SJCRH30 (cell line): ENCODE measurements around the gene DYNC1LI1. TPM values are rescaled to one million over a fixed set of nuclear protein-coding genes. Genes with fewer than 3 reads are reported as not detected.
"Not testable (repeated sequence)": the region's sequence is repeated elsewhere in the genome, so short reads cannot be mapped to it uniquely, and the experiment has no call there.

Experiments
- DNase-seq, 2 experiments: peaks; one replicate each; pipeline ENCODE4 v3.0.0-alpha.2; 2015 to 2020
- H3K27ac ChIP-seq: fragments of 250-450 bp; sonication (Bioruptor Pico); 2 replicates; pipeline ENCODE4 v1.5.1; 2020; ENCODE audit warnings: mild to moderate bottlenecking, moderate library complexity
- H3K27me3 ChIP-seq: fragments of 250-450 bp; sonication (Bioruptor Pico); 2 replicates; pipeline ENCODE4 v1.5.1; 2020; ENCODE audit warnings: mild to moderate bottlenecking, moderate library complexity
- H3K36me3 ChIP-seq: fragments of 250-450 bp; sonication (Bioruptor Pico); 2 replicates; pipeline ENCODE4 v1.5.1; 2020; ENCODE audit warnings: mild to moderate bottlenecking, moderate library complexity
- H3K4me1 ChIP-seq: fragments of 250-450 bp; sonication (Bioruptor Pico); 2 replicates; pipeline ENCODE4 v1.5.1; 2020; ENCODE audit warnings: mild to moderate bottlenecking, moderate library complexity
- H3K4me3 ChIP-seq: fragments of 250-450 bp; sonication (Bioruptor Pico); 2 replicates; pipeline ENCODE4 v1.5.1; 2020; ENCODE audit warnings: mild to moderate bottlenecking, moderate library complexity
- H3K9me3 ChIP-seq: fragments of 250-450 bp; sonication (Bioruptor Pico); replicated peaks from 2 replicates; pipeline ENCODE4 v1.5.1; 2020; ENCODE audit warnings: mild to moderate bottlenecking, moderate library complexity
- total RNA-seq: library from RNA; depleted of rRNA; stranded (reverse); fragments of >200 nt; shearing (Covaris generic); gene quantifications from 2 replicates; pipeline ENCODE4 v1.2.3, GENCODE V29; 2014

DYNC1LI1 gene
- total RNA-seq, 1 experiment from 2014 or later, result 25.3 TPM

- H3K36me3 ChIP-seq, result no peaks in the 10 kb centered on the region
- no peaks in the 10 kb centered on the region for H3K4me1 ChIP-seq
- no peak overlapping the region for H3K27ac ChIP-seq
- H3K4me3 ChIP-seq, result no peak overlapping the region
- no peaks in the 10 kb centered on the region for H3K27me3 ChIP-seq
- H3K9me3 ChIP-seq, result no peaks in the 10 kb centered on the region
- DNase-seq, result no peak
Measured at GRCh38 chr3:32595323-32595722, 24.7 kb upstream of the DYNC1LI1 start.

GRCh38 chr3:32593903-32594525 lies 23.4 kb upstream of the DYNC1LI1 start:
- Histone ChIP-seq H3K27ac (no peak overlapping the region), H3K4me1 (no peaks in the 10 kb centered on the region), H3K9me3 (no peaks in the 10 kb centered on the region), H3K4me3 (no peak overlapping the region), H3K27me3 (no peaks in the 10 kb centered on the region), H3K36me3 (no peaks in the 10 kb centered on the region)
- DNase-seq, result no peak

DNA sequence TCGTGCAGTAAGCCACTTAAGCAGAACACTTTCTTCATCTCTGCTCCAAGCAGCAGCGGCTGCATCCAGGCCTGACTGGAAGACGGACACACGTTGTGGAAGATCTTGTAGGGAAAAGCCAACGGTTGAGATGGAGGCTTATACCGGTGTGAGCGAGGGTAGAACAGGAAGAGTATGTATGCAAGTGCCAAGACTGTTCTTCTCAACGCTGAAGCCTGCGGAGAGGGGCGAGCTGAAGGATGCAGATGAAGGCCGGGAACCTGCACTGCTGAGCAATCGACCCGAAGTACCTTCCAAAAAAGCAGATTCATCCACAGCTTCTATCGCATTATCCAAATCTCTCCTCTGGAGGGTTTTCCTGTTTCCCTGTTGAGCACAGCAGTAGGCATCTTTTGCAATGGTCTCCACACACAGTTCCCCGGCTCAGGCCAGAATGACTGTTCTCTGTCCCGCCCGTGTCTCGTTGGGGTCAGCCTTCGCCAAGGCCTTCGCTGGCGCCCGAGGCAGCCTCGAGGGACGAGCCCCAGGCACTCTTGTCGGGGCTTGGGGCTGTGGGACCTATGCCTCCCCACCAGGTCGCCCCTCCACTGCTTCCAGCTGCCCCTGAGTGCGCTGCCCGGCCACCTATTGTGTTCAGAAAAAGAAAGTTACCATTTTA lies 22.2 kb upstream of the DYNC1LI1 start:
- H3K36me3 ChIP-seq, result no peaks in the 10 kb centered on the region
- H3K4me3 ChIP-seq, result no peak overlapping the region
- H3K4me1 ChIP-seq, result no peaks in the 10 kb centered on the region
- H3K27me3 ChIP-seq, result no peaks in the 10 kb centered on the region
- DNase-seq, result no peak
- H3K27ac ChIP-seq, result no peak overlapping the region
- H3K9me3 ChIP-seq, result no peaks in the 10 kb centered on the region

DNA sequence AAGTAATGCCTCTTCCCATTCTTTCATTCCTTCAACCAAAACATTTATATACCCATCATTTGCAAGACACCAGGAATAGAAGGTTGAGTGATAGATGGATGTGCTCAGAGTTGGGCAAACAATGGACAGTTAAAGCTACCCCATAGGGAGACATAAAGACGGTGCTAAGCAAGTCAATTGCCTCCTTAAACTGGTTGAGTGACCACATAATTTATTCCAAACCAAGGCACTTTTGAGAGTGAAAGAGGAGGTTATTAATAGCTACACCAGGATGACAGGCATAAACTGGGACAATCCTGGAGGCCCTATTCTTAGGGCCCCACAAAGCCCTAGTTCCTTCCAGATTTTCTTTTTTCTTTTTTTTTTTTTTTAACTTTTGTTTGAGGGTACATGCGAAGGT lies 21.4 kb upstream of the DYNC1LI1 start:
- Histone ChIP-seq H3K4me1 (no peaks in the 10 kb centered on the region), H3K9me3 (no peaks in the 10 kb centered on the region), H3K27me3 (no peaks in the 10 kb centered on the region), H3K36me3 (no peaks in the 10 kb centered on the region), H3K27ac (no peak overlapping the region), H3K4me3 (no peak overlapping the region)
- DNase-seq, result no peak

DNA sequence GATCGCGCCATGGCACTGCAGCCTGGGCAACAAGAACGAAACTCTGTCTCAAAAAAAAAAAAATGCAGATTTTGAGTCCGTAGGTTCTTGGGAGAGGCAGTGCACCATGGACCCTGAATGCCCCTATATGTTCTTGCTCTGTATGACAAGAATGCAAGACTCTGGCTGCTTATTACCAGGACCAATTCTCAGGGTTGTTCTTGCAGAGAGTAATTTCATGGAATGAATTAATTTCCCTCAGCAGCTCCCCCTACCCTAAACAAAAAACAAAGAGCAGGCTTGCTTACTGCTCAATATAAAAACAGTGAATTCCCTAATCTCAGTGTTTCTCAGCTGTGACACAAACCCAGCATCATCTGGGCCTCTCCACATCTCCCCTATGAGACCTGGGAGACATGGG lies 20.5 kb upstream of the DYNC1LI1 start:
- no peaks in the 10 kb centered on the region for H3K36me3 ChIP-seq
- H3K27me3 ChIP-seq, result no peaks in the 10 kb centered on the region
- no peaks in the 10 kb centered on the region for H3K9me3 ChIP-seq
- no peak overlapping the region for H3K4me3 ChIP-seq
- no peaks in the 10 kb centered on the region for H3K4me1 ChIP-seq
- no peak overlapping the region for H3K27ac ChIP-seq
- DNase-seq, result no peak

DNA sequence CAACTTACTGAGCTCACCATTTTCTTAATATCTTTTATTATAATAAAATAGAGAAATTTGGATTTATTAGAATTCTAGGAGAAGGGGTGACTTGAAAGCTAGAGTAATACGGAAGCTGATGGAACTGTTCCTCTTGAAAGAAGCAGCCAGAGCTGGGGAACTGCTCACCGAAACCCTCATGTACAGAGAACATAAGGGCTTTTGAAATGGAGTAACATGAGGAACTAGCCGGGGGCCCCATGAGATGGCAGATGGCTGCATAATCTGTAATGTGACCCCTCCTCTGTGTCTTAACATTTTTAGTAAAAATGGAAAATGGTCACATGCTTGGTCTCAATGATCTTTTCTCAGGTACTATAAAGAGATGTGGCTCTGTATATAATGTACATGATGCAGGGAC lies 15.7 kb upstream of the DYNC1LI1 start:
- Histone ChIP-seq H3K4me3 (no peak overlapping the region), H3K27me3 (no peaks in the 10 kb centered on the region), H3K4me1 (no peaks in the 10 kb centered on the region), H3K36me3 (no peaks in the 10 kb centered on the region), H3K9me3 (no peaks in the 10 kb centered on the region), H3K27ac (no peak overlapping the region)
- DNase-seq, result peak in 1 of 2 experiments; percentile 40

DNA sequence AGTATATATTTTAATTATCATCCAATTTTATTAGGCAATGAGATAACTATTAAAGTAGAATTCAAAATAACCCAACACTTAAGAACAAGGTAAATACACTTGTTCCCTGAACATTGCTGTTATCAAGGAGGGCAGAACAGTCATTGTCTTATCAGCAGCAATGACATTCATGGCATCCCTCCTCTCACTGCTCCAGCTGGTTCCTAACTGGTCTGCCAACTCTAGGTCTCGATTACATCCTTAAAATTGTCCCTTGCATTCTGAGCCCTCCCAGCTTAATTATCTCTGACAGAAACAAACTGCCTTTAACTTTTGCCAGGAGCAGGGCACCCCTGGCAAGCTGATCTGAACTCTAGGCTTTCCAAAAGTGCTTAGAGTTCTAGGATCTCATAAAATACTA lies 14.0 kb upstream of the DYNC1LI1 start:
- H3K9me3 ChIP-seq, result no peaks in the 10 kb centered on the region
- H3K27me3 ChIP-seq, result no peaks in the 10 kb centered on the region
- H3K4me3 ChIP-seq, result no peak overlapping the region
- H3K4me1 ChIP-seq, result no peaks in the 10 kb centered on the region
- no peaks in the 10 kb centered on the region for H3K36me3 ChIP-seq
- no peak overlapping the region for H3K27ac ChIP-seq
- DNase-seq, result no peak

DNA sequence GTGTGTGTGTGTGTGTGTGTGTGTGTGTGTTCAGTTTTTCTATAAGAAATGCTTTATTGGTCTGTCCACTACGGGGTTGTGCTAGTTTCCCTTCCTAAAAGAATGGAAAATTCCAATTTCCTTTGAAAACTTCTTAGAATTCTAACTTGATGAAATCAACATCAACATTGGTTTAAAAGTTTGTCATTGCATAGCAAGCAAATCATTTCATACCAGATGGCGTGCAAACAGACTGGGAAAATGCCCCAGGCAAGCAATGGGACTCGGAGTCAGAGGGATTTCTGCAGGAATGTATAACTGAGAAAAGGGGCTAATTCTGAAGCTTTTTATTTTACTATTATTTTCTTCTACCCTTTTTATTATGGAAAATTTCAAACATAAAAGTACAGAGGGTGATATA lies 13.1 kb upstream of the DYNC1LI1 start:
- Histone ChIP-seq H3K4me1 (no peaks in the 10 kb centered on the region), H3K27ac (no peak overlapping the region), H3K4me3 (no peak overlapping the region), H3K9me3 (no peaks in the 10 kb centered on the region), H3K27me3 (no peaks in the 10 kb centered on the region), H3K36me3 (no peaks in the 10 kb centered on the region)
- no peak for DNase-seq

DNA sequence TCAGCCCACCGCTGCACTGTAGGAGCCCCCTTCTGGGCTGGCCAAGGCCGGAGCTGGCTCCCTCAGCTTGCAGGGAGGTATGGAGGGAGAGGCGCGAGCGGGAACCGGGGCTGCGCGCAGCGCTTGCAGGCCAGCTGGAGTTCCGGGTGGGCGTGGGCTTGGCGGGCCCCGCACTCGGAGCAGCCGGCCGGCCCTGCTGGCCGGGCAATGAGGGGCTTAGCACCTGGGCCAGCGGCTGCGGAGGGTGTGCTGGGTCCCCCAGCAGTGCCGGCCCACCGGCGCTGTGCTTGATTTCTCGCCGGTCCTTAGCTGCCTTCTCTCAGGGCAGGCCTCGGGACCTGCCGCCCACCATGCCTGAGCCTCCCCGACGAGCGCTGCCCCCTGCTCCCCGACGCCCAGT lies 8.0 kb upstream of the DYNC1LI1 start:
- H3K4me3 ChIP-seq, H3K27me3 ChIP-seq, DNase-seq, H3K27ac ChIP-seq, H3K36me3 ChIP-seq, H3K4me1 ChIP-seq, H3K9me3 ChIP-seq: not testable (repeated sequence)

GRCh38 chr3:32577581-32578556 lies 7.2 kb upstream of the DYNC1LI1 start:
- no peaks in the 10 kb centered on the region for H3K27me3 ChIP-seq
- H3K36me3 ChIP-seq, result no peaks in the 10 kb centered on the region
- no peaks in the 10 kb centered on the region for H3K9me3 ChIP-seq
- H3K4me1 ChIP-seq, result no peaks in the 10 kb centered on the region
- DNase-seq, result peak in 1 of 2 experiments; percentile 26
- no peak overlapping the region for H3K27ac ChIP-seq
- H3K4me3 ChIP-seq, result peak overlapping the region; percentile 34

DNA sequence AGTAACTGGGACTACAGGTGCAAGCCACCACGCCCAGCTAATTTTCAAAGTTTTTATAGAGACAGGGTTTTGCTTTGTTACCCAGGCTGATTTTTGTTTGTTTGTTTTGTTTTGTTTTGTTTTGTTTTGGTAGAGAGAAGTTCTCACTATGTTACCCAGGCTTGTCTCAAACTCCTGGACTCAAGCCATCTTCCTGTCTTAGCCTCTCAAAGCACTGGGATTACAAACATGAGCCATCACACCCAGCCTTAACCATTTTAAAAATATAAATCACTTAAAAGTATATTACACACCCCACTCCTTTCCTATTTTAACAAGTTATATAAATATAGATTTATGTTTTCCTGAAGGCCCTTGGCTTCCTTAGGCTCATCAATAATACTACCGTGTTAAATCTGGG lies 6.5 kb upstream of the DYNC1LI1 start:
- no peaks in the 10 kb centered on the region for H3K4me1 ChIP-seq
- no peaks in the 10 kb centered on the region for H3K9me3 ChIP-seq
- H3K27ac ChIP-seq, result no peak overlapping the region
- H3K4me3 ChIP-seq, result peak overlapping the region; percentile 34; the same call in 1 of the 2 replicates
- H3K36me3 ChIP-seq, result no peaks in the 10 kb centered on the region
- H3K27me3 ChIP-seq, result no peaks in the 10 kb centered on the region
- no peak for DNase-seq

DNA sequence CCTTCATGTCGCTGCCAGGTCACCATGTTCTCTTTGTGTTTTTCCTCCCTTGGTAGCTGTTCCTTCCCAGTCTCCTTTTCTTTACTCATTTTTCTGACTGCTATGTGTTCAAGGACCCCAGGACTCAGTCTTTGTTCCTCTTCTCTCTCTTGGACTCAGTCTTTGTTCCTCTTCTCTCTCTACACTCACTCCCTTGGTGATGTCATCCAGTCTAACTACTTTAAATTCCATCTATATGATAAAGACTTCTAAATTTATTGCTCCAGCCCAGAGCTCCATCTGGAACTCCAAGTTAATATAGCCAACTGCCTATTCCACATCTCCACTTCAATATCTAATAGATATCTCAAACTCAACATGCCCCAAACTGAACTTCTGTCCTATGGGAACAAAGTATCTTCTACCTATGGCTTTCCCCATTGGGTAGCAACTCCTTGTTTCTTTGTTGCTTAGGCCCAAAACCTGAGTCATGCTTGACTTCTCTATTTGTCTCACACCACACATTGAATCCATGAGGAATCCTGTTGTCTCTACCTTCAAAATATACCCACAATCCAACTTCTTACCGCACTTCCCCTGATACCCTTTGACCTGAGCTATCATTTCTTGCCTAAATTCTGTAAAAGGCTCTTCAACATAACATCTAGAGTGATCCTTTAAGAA lies 4.9 kb upstream of the DYNC1LI1 start:
- H3K27ac ChIP-seq, result no peak overlapping the region
- no peak for DNase-seq

GRCh38 chr3:32571192-32571485 lies 481 bp upstream of the DYNC1LI1 start:
- Histone ChIP-seq H3K9me3 (no peaks in the 10 kb centered on the region), H3K27me3 (no peaks in the 10 kb centered on the region), H3K27ac (peak overlapping the region; percentile 91), H3K4me3 (peak overlapping the region; percentile 99), H3K4me1 (no peaks in the 10 kb centered on the region), H3K36me3 (no peaks in the 10 kb centered on the region)
- DNase-seq, result no peak

More for the DNA sequence above, 4.9 kb upstream of the DYNC1LI1 start:
- H3K36me3 ChIP-seq, result no peaks in the 10 kb centered on the region
- H3K9me3 ChIP-seq, result no peaks in the 10 kb centered on the region
- no peaks in the 10 kb centered on the region for H3K4me1 ChIP-seq
- H3K4me3 ChIP-seq, result no peak overlapping the region
- H3K27me3 ChIP-seq, result no peaks in the 10 kb centered on the region

GRCh38 chr3:32569540-32570420 lies 878 bp downstream of the DYNC1LI1 start:
- H3K27ac ChIP-seq, result peak overlapping the region; percentile 91
- H3K4me3 ChIP-seq, result peak overlapping the region; percentile 99
- H3K4me1 ChIP-seq, result no peaks in the 10 kb centered on the region
- no peaks in the 10 kb centered on the region for H3K36me3 ChIP-seq
- no peaks in the 10 kb centered on the region for H3K9me3 ChIP-seq
- H3K27me3 ChIP-seq, result no peaks in the 10 kb centered on the region
- DNase-seq, result peak; percentile 55
